DND-41 (cell line): ENCODE data around the gene ADK.

ENCODE experiments used
- ATAC-seq: fragments of 200-7000 bp; cut with Tn5 transposase; 3 replicates; pipeline ENCODE4 v1.9.1; 2021; ENCODE audit warnings: low read depth; ENCODE audit not compliant: insufficient read depth
- DNase-seq: peaks from one replicate; pipeline ENCODE4 v3.0.0-alpha.2; 2020
- H2AFZ ChIP-seq: 2 replicates; pipeline ENCODE4 v1.6.0; 2012; ENCODE audit warnings: low read depth, low read length
- H3K27ac ChIP-seq: 2 replicates; pipeline ENCODE4 v1.5.1; 2012; ENCODE audit warnings: low read length, inconsistent platforms
- H3K27me3 ChIP-seq: fragments of 200-600 bp; sonication (generic); 2 replicates; pipeline ENCODE4 v1.6.0; 2012; ENCODE audit warnings: low read length, mild to moderate bottlenecking, inconsistent platforms; ENCODE audit not compliant: insufficient read depth, poor library complexity
- H3K36me3 ChIP-seq: 2 replicates; pipeline ENCODE4 v1.5.1; 2012; ENCODE audit warnings: low read length, inconsistent platforms; ENCODE audit not compliant: insufficient read depth
- H3K4me1 ChIP-seq: 2 replicates; pipeline ENCODE4 v1.5.1; 2012; ENCODE audit warnings: mild to moderate bottlenecking, low read length; ENCODE audit not compliant: insufficient read depth
- H3K4me2 ChIP-seq: 2 replicates; pipeline ENCODE4 v1.6.0; 2012; ENCODE audit warnings: mild to moderate bottlenecking, moderate library complexity, low read length, inconsistent platforms; ENCODE audit not compliant: insufficient read depth
- H3K4me3 ChIP-seq, 2 experiments: fragments of 200-600 bp in 1 of 2; shearing (Covaris generic) in 1 of 2; 2 replicates each; pipeline ENCODE4 v1.5.1; 2012 to 2016; ENCODE audit warnings: inconsistent platforms in 2 of 2, low read length in 2 of 2, mild to moderate bottlenecking in 2 of 2, low read depth in 1 of 2, moderate library complexity in 1 of 2
- H3K79me2 ChIP-seq: 2 replicates; pipeline ENCODE4 v1.6.0; 2012; ENCODE audit warnings: low read length, inconsistent platforms; ENCODE audit not compliant: insufficient read depth
- H3K9ac ChIP-seq: 2 replicates; pipeline ENCODE4 v1.6.0; 2012; ENCODE audit warnings: low read depth, mild to moderate bottlenecking, inconsistent platforms, low read length, moderate library complexity
- H3K9me3 ChIP-seq: 2 replicates; pipeline ENCODE4 v1.5.1; 2012; ENCODE audit warnings: low read length, moderate library complexity, mild to moderate bottlenecking, inconsistent platforms; ENCODE audit not compliant: insufficient read depth, severe bottlenecking
- H4K20me1 ChIP-seq: 2 replicates; pipeline ENCODE4 v1.6.0; 2012; ENCODE audit warnings: low read length; ENCODE audit not compliant: insufficient read depth
- EZH2 ChIP-seq: IDR thresholded peaks from 3 replicates; pipeline ENCODE4 v1.6.1; 2012; ENCODE audit warnings: borderline replicate concordance, low read depth, mild to moderate bottlenecking, moderate library complexity, low read length, inconsistent platforms; ENCODE audit not compliant: severe bottlenecking
- TF ChIP-seq, protein P1 (sequence below): IDR thresholded peaks from 2 replicates; pipeline ENCODE4 v1.5.1; 2012; ENCODE audit warnings: borderline replicate concordance, low read length, moderate library complexity, mild to moderate bottlenecking; ENCODE audit not compliant: poor library complexity, severe bottlenecking; ENCODE audit errors: extremely low read depth

Gene ADK

DNA sequence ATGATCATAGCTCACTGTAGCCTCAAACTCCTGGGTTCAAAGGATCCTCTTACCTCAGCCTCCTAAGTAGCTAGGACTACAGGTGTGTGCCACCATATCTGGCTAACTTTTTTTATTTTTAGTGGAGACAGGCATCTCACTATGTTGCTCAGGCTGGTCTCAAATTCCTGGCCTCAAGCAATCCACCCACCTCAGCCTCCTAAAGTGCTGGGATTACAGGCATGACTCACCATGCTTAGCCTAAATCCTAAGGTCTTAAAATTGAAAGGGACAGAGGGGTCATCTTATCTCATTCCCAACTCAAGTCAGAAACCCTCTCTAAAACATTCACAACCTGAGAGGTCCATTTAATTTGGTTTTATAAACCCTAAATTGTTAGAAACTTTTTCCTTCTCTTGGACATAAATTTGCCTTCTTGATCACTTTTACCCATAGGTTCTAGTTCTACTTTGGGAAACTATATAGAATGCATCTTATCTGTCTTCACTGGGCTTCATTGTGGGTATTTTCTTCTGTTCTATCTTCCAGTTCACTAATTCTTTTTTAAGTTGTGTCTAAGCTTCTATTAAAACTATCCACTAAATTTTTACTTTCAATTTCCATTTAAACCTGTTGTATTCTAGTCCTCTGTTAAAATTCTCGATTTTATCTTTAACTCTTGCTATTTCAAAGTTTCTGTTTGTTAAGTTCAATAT is 492.0 kb downstream of the ADK start:
- no peaks in the 10 kb centered on the region for H3K79me2 ChIP-seq
- no peak overlapping the region for H2AFZ ChIP-seq
- ATAC-seq, result no peak
- H3K9me3 ChIP-seq, result peaks cover 6% of the 10 kb centered on the region
- no peaks in the 10 kb centered on the region; the same call in 1 of the 2 replicates for H3K36me3 ChIP-seq
- TF ChIP-seq EZH2, result no peak
- TF ChIP-seq, protein P1, sequence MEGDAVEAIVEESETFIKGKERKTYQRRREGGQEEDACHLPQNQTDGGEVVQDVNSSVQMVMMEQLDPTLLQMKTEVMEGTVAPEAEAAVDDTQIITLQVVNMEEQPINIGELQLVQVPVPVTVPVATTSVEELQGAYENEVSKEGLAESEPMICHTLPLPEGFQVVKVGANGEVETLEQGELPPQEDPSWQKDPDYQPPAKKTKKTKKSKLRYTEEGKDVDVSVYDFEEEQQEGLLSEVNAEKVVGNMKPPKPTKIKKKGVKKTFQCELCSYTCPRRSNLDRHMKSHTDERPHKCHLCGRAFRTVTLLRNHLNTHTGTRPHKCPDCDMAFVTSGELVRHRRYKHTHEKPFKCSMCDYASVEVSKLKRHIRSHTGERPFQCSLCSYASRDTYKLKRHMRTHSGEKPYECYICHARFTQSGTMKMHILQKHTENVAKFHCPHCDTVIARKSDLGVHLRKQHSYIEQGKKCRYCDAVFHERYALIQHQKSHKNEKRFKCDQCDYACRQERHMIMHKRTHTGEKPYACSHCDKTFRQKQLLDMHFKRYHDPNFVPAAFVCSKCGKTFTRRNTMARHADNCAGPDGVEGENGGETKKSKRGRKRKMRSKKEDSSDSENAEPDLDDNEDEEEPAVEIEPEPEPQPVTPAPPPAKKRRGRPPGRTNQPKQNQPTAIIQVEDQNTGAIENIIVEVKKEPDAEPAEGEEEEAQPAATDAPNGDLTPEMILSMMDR, result no peak
- H3K27ac ChIP-seq, result no peak overlapping the region
- no peak for DNase-seq
- no peak overlapping the region for H3K9ac ChIP-seq
- H4K20me1 ChIP-seq, result no peaks in the 10 kb centered on the region
- H3K4me2 ChIP-seq, result no peak overlapping the region
- no peak overlapping the region for H3K4me3 ChIP-seq
- no peaks in the 10 kb centered on the region for H3K4me1 ChIP-seq
- no peaks in the 10 kb centered on the region for H3K27me3 ChIP-seq

GRCh38 chr10:74643596-74643975 is 492.6 kb downstream of the ADK start:
- Histone ChIP-seq H3K4me3 (no peak overlapping the region), H3K27me3 (no peaks in the 10 kb centered on the region), H3K4me2 (no peak overlapping the region), H3K79me2 (no peaks in the 10 kb centered on the region), H3K9me3 (peaks cover 6% of the 10 kb centered on the region), H2AFZ (no peak overlapping the region), H3K36me3 (no peaks in the 10 kb centered on the region; the same call in 1 of the 2 replicates), H4K20me1 (no peaks in the 10 kb centered on the region), H3K9ac (no peak overlapping the region), H3K27ac (no peak overlapping the region), H3K4me1 (no peaks in the 10 kb centered on the region)
- TF ChIP-seq, protein P1, result no peak
- no peak for TF ChIP-seq EZH2
- ATAC-seq (no peak), DNase-seq (no peak)

- H3K79me2 ChIP-seq, result no peaks in the 10 kb centered on the region
- no peaks in the 10 kb centered on the region for H3K4me1 ChIP-seq
- H3K27ac ChIP-seq, result no peak overlapping the region
- peaks cover 6% of the 10 kb centered on the region for H3K9me3 ChIP-seq
- H3K27me3 ChIP-seq, result no peaks in the 10 kb centered on the region
- H3K4me2 ChIP-seq, result no peak overlapping the region
- H3K36me3 ChIP-seq, result no peaks in the 10 kb centered on the region
- ATAC-seq (no peak), DNase-seq (no peak)
- no peak overlapping the region for H2AFZ ChIP-seq
- H4K20me1 ChIP-seq, result no peaks in the 10 kb centered on the region
- H3K4me3 ChIP-seq, result no peak overlapping the region
- H3K9ac ChIP-seq, result no peak overlapping the region
- no peak for TF ChIP-seq EZH2
- TF ChIP-seq, protein P1, result no peak
Observed at GRCh38 chr10:74644738-74645137, 493.7 kb downstream of the ADK start.
